Subcutaneous adipose tissue (tissue), 4 donors: Measurements from ENCODE around the gene CRAMP1. TPM values are rescaled to one million over a fixed set of nuclear protein-coding genes. Genes with fewer than 3 reads are reported as not detected.

Experiments
- total RNA-seq, 4 donors: library from RNA; depleted of rRNA; stranded (reverse); fragments of >200 nt; gene quantifications; one replicate each; pipeline ENCODE4 v1.1.0, GENCODE V29; 2016
- TF ChIP-seq, protein P1 (sequence below): fragments of 450-650 bp; IDR thresholded peaks from one replicate; pipeline ENCODE4 v1.5.1; 2016; ENCODE audit warnings: low read depth, mild to moderate bottlenecking, control low read depth, antibody characterized with exemption, moderate library complexity

Gene CRAMP1
- total RNA-seq, 4 donors from 2014 or later = 6.8 to 13.9 (median 8.7) TPM

DNA sequence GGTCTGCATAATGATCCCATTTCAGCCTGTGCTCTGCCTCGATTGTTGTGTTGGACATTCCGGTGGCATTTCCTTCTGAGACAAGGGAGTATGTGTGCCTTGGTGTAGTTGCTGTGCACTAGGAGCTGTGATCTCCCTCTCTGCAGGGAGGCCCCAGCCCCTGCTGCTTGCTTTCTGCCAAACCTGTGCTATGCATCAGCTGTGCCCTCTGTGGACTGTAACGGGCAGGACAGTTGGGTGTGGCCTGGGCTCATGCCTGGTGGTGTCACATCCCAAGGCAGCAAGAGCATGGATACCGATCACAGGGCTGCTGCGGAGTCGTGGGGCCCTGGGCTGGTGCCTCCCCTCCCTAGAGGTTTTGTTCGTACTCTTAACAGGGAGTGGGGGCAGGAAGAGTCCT lies 62.1 kb downstream of the CRAMP1 start:
- TF ChIP-seq, protein P1, sequence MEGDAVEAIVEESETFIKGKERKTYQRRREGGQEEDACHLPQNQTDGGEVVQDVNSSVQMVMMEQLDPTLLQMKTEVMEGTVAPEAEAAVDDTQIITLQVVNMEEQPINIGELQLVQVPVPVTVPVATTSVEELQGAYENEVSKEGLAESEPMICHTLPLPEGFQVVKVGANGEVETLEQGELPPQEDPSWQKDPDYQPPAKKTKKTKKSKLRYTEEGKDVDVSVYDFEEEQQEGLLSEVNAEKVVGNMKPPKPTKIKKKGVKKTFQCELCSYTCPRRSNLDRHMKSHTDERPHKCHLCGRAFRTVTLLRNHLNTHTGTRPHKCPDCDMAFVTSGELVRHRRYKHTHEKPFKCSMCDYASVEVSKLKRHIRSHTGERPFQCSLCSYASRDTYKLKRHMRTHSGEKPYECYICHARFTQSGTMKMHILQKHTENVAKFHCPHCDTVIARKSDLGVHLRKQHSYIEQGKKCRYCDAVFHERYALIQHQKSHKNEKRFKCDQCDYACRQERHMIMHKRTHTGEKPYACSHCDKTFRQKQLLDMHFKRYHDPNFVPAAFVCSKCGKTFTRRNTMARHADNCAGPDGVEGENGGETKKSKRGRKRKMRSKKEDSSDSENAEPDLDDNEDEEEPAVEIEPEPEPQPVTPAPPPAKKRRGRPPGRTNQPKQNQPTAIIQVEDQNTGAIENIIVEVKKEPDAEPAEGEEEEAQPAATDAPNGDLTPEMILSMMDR = no peak

DNA sequence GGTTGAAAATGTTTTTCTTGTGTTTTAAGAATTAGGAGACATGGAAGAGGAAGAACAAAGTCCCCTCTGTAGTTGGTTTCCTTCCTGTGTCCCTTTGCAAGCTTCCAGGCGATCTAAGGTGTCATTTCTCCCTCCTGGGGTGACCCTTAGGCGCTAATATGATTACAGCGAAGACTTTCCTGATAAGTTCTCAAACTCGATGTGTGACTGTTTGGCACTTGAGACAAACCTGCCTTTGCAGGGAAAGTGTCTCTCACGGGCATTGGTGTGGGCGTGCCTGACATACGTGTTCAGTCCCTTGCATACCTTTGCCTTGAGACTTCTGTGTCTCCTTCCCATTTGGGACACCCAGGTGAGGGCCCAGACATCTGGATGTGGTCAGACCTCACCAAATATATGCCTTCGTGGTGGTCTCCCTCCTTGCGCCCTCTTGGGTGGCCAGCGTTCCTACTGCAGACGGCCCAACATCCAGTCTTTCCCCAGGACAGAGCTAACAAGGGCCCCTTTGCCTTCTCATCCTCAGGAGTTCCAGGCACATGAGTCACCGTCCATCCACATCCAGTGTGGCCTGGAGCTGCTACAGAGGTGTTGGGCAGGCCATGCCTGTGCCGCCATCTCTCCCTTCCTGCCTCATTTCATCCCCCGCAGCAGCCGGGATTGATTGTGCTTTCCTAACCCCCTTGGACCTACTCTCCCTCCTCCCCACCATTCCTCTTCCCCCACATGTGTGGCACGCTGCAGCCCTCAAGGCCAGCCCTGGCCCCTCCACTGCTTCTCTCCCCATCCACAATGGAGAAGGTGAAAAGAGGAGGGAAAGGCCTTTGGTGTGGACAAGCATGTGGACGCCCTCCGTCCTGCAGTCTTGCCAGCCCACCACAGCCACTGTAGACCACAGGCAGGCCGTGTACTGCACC lies 62.8 kb downstream of the CRAMP1 start:
- TF ChIP-seq, protein P1 = no peak

DNA sequence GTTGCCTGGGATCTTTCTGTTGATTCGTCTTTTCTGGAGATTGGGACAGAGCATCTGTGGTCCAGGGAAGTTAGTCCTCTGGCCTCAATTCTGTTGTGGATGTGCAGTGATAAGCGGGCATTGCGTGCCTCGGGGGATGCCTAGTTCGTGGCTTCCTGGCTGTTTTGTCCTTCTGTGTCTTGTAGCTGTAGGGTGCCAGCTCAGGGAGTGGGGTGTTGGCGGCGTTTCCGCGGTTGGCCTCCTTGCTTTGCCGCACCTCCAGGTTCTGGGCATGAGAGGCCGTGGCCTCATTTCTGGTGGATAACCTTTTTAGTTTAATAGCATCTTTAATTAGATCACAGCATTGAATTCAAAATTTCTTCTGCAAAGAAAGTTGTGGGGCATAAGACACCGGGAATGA lies 64.5 kb downstream of the CRAMP1 start:
- TF ChIP-seq, protein P1 = no peak

DNA sequence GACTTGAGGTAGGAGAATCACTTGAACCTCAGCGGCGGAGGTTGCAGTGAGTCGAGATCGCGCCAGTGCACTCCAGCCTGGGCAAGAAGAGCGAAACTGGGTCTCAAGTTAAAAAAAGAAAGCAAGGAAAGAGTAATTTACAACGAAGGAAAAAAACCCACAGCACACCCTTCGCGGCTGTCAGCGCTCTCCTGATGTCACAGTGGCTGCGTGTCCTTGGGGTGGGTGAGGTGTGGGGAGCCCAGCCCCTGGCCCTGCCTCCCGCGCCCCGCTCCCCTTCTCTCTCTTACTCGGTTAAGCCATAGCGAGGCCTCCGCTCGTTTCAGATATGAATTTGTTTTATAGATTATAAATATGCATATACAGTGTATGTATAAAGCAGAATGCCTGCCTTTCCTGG lies 65.2 kb downstream of the CRAMP1 start:
- TF ChIP-seq, protein P1 = no peak

DNA sequence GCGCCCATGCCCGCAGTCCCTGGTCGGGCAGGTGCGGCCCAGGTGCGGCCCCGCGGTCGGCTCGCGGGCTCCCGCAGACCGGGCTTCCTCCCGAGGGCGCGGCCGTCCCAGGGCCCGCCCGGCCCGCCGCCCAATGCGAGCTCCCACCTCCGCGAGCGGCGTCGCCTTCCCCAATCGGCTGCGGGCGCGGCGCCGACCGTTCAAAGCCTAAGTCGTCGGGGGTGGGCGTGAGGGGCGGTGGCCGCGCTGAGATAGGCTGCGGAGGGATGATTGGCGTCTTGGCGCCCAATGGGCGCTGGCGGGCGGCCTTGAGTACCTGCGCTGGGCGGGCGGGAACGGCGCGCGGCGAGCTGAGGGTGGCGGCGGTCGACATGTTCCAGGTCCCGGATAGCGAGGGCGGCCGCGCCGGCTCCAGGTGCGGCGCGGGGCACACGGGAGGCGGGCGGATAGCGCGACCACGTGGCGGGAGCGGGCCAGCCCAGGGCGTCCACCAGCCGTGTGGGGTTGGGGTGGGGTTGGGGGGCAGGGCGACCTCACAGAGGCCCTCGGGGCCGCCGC lies 65.9 kb downstream of the CRAMP1 start, which contains the start of gene JPT2:
Gene JPT2 (plus strand): TSS at position 338 of the 558 bp plus-strand sequence. CDS start 34 bp downstream, at position 372.
- TF ChIP-seq, protein P1 = no peak

DNA sequence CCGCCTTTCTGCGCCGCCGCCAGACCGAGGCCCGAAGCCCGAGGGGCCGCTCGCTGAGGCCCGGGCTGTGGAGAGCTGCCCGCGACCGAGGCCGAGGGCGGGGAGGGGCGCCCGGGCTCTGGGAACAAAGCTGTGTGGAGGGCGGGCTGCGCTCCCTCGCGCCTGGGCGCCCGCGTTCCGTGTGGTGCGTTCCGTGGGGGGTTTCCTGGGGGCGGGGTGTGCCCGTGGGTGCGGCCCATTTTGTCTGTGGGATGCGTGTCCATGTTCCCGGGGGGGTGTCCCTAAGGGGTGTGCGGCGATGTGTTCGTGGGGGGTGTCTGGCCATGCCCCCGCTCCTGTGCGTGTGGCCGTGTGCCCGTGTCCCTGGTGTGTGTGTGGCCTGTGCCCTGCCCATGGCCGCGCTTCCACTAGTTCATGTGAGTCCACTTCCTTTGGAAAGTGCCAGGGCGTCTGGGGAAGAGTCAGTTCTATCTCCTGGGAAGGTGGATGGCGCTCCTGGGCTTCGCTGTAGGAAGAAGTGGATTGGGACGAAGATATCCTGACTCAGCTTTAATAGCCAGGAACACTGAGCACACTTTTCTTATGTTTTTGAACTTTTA lies 66.4 kb downstream of the CRAMP1 start:
- TF ChIP-seq, protein P1 = no peak

DNA sequence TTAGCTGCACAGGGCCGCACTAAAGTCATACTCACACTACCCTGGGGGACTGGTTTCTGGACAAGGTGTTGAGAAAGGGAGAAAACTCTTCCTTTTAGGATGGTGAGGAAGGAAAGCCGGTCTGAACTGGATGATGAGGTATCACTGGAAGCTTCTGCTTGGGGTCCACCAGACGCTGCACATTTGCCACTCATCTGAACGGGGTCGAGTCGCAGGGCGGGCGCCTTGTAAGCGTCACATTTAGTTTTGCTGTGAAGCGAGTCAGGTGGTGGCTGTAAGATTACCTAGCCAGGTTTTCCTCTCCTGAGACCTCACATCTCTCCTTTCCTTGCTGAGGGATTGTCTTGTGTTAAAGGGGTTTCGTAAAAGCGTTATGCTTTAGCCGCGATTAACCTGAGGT lies 68.2 kb downstream of the CRAMP1 start:
- TF ChIP-seq, protein P1 = no peak
